K562 (cell line): ENCODE measurements around the gene CUX1. TPM values are rescaled to one million over a fixed set of nuclear protein-coding genes. Genes with fewer than 3 reads are reported as not detected.

Source experiments
- ARHGAP35 ChIP-seq: fragments of 450-650 bp; IDR thresholded peaks from 2 replicates; pipeline ENCODE4 v1.6.1; 2018; ENCODE audit not compliant: partially characterized antibody
- CLOCK ChIP-seq: fragments of 250-450 bp; sonication (Bioruptor Pico); IDR thresholded peaks from 2 replicates; pipeline ENCODE4 v1.4.0; 2020; ENCODE audit warnings: mild to moderate bottlenecking, moderate library complexity, borderline replicate concordance
- ETS1 ChIP-seq: conservative IDR thresholded peaks from 2 replicates; pipeline ENCODE4 v1.6.1; 2011; ENCODE audit warnings: low read depth, mild to moderate bottlenecking, low read length; ENCODE audit not compliant: control insufficient read depth
- MITF ChIP-seq: IDR thresholded peaks from 2 replicates; pipeline ENCODE4 v1.6.1; 2014; ENCODE audit warnings: antibody characterized with exemption
- NEUROD1 ChIP-seq: fragments of 150-350 bp; IDR thresholded peaks from 2 replicates; pipeline ENCODE4 v1.6.1; 2014; ENCODE audit warnings: borderline replicate concordance, low read length, low read depth; ENCODE audit not compliant: partially characterized antibody
- polyA plus RNA-seq, 8 experiments: library from polyadenylated mRNA; depleted of rRNA in 4 of 8; stranded (reverse) in 5 of 8; unstranded in 3 of 8; fragments of >200 nt; fragmentation: Nextera tagmentation in 2 of 8; fragmentation: Illumina TruSeq in 1 of 8; extraction: Ambion mirVana in 2 of 8; extraction: Trizol in 1 of 8; gene quantifications; 2 replicates each; pipeline versions ENCODE4 v1.2.1 to v1.2.3, GENCODE V29; 2011 to 2014; ENCODE audit warnings: inconsistent platforms in 1 of 8, missing spikeins in 1 of 8
- total RNA-seq, 7 experiments: library from RNA; depleted of rRNA in 6 of 7; stranded (reverse); fragments of >200 nt in 6 of 7; fragmentation: Illumina TruSeq in 2 of 7; extraction: Trizol in 2 of 7; gene quantifications; 2 replicates each; pipeline versions ENCODE4 v1.2.1 to v1.2.3, GENCODE V29; 2011 to 2021; ENCODE audit warnings: low replicate concordance in 1 of 7

The CUX1 gene
- total and polyA plus RNA-seq, 9 of the 15 experiments (the other 6 are each of a cell fraction or from before 2014, with no cell fraction given), result 3.6 to 55.3 (median 25.2) TPM

GRCh38 chr7:101845974-101846373 lies 28.5 kb downstream of the CUX1 start (continued):
- no peak for TF ChIP-seq ARHGAP35
- TF ChIP-seq CLOCK (CRISPR knock-in tag), result no peak
- no peak for TF ChIP-seq NEUROD1
- TF ChIP-seq MITF, result no peak
- TF ChIP-seq ETS1, result no peak
